H1 (cell line): ENCODE results near the gene RAPGEF6. TPM values are rescaled to one million over a fixed set of nuclear protein-coding genes. Genes with fewer than 3 reads are reported as not detected.

Source experiments
- CTCF ChIA-PET: fragments of 300-600 bp; sonication (Branson Sonifier 250); formaldehyde crosslinking; loops from one replicate; lab custom pipeline; 2021; ENCODE audit not compliant: partially characterized antibody; lab: Charles Lee
- POLR2A ChIA-PET: fragments of 300-600 bp; sonication (Branson Sonifier 250); formaldehyde crosslinking; loops from one replicate; lab custom pipeline; 2021; ENCODE audit warnings: inconsistent platforms; ENCODE audit not compliant: partially characterized antibody; lab: Charles Lee
- DNase-seq, 2 experiments: peaks; one replicate each; pipeline versions ENCODE4 v3.0.0 to v3.0.0-alpha.2; 2010 to 2022; ENCODE audit warnings: low spot score in 2 of 2, low read depth in 1 of 2, mixed read lengths in 1 of 2
- FAIRE-seq: peaks from 2 replicates; lab custom pipeline; 2011; peaks lifted over from hg19 to GRCh38; lab: Jason Lieb, UNC
- H2AFZ ChIP-seq: 2 replicates; pipeline ENCODE4 v1.8.1; 2012; ENCODE audit warnings: low read length, inconsistent platforms
- H2AK5ac ChIP-seq: 2 replicates; pipeline ENCODE4 v1.6.1; 2013; ENCODE audit warnings: low read depth, low read length
- H2BK120ac ChIP-seq: replicated peaks from 2 replicates; pipeline ENCODE3; 2013; ENCODE audit warnings: low read depth, low read length, inconsistent platforms
- H2BK12ac ChIP-seq: 2 replicates; pipeline ENCODE4 v1.6.1; 2013; ENCODE audit warnings: low read depth, low read length
- H2BK15ac ChIP-seq: 2 replicates; pipeline ENCODE4 v1.6.1; 2013; ENCODE audit warnings: low read length
- H2BK20ac ChIP-seq: 2 replicates; pipeline ENCODE4 v1.6.1; 2013; ENCODE audit warnings: low read length
- H2BK5ac ChIP-seq: 2 replicates; pipeline ENCODE4 v1.6.1; 2013; ENCODE audit warnings: low read depth, low read length
- H3K14ac ChIP-seq: 2 replicates; pipeline ENCODE4 v1.6.1; 2013; ENCODE audit warnings: inconsistent platforms; ENCODE audit not compliant: insufficient read length
- H3K18ac ChIP-seq: 2 replicates; pipeline ENCODE4 v1.6.1; 2013; ENCODE audit warnings: low read length; ENCODE audit errors: extremely low read depth
- H3K23ac ChIP-seq: 2 replicates; pipeline ENCODE4 v1.6.1; 2013; ENCODE audit warnings: inconsistent platforms; ENCODE audit not compliant: insufficient read length
- H3K23me2 ChIP-seq: 2 replicates; pipeline ENCODE4 v1.6.1; 2013; ENCODE audit warnings: low read depth, low read length
- H3K27ac ChIP-seq: 2 replicates; pipeline ENCODE4 v1.6.1; 2011; ENCODE audit warnings: low read depth, low read length, inconsistent platforms
- H3K27me3 ChIP-seq, 4 experiments: replicated peaks in 1 of 4; 1 replicate in 1 of 4; 2 replicates in 3 of 4; pipeline versions ENCODE4 v1.6.1 to v1.8.1; 2011 to 2013; ENCODE audit warnings: low read length in 3 of 4, mild to moderate bottlenecking in 3 of 4, inconsistent platforms in 2 of 4, mixed read lengths in 2 of 4, moderate library complexity in 1 of 4; ENCODE audit not compliant: control insufficient read depth in 3 of 4, insufficient read depth in 3 of 4; ENCODE audit errors: extremely low read depth in 1 of 4
- H3K36me3 ChIP-seq, 4 experiments: 2 replicates each; pipeline versions ENCODE4 v1.6.1 to v1.8.1; 2011 to 2013; ENCODE audit warnings: mild to moderate bottlenecking in 4 of 4, low read length in 3 of 4, moderate library complexity in 2 of 4, control low read depth in 1 of 4, inconsistent platforms in 1 of 4; ENCODE audit not compliant: insufficient read depth in 4 of 4, control insufficient read depth in 2 of 4
- H3K4ac ChIP-seq: replicated peaks from 2 replicates; pipeline ENCODE3; 2013; ENCODE audit warnings: low read length, low read depth, mixed read lengths, inconsistent platforms; ENCODE audit not compliant: insufficient read length
- H3K4me1 ChIP-seq, 4 experiments: replicated peaks in 1 of 4; 1 replicate in 1 of 4; 2 replicates in 3 of 4; pipeline versions ENCODE4 v1.6.1 to v1.8.1; 2011 to 2013; ENCODE audit warnings: low read length in 3 of 4, inconsistent platforms in 2 of 4, mixed read lengths in 1 of 4; ENCODE audit not compliant: insufficient read depth in 4 of 4, control insufficient read depth in 3 of 4
- H3K4me2 ChIP-seq, 2 experiments: 2 replicates each; pipeline versions ENCODE4 v1.6.1 to v1.8.1; 2011 to 2013; ENCODE audit warnings: low read depth in 2 of 2, low read length in 2 of 2, control low read depth in 1 of 2, inconsistent platforms in 1 of 2, mild to moderate bottlenecking in 1 of 2; ENCODE audit not compliant: insufficient read depth in 1 of 2
- H3K4me3 ChIP-seq, 4 experiments: fragments of 200-600, 300-600 bp in 1 of 4; sonication (generic), shearing (Covaris generic), sonication (Bioruptor Twin) in 1 of 4; 2 replicates each; pipeline versions ENCODE4 v1.5.1 to v1.8.1; 2011 to 2016; ENCODE audit warnings: low read length in 4 of 4, low read depth in 3 of 4, control low read depth in 2 of 4, inconsistent platforms in 2 of 4, mild to moderate bottlenecking in 2 of 4, mixed read lengths in 1 of 4, moderate library complexity in 1 of 4; ENCODE audit not compliant: insufficient read depth in 2 of 4; ENCODE audit errors: extremely low read depth in 1 of 4
- H3K56ac ChIP-seq: replicated peaks from 2 replicates; pipeline ENCODE3; 2013; ENCODE audit warnings: low read depth, mild to moderate bottlenecking, mixed read lengths, low read length, inconsistent platforms; ENCODE audit not compliant: insufficient read length
- H3K79me1 ChIP-seq: 2 replicates; pipeline ENCODE4 v1.6.1; 2013; ENCODE audit warnings: low read depth, low read length, control low read depth
- H3K79me2 ChIP-seq, 2 experiments: 2 replicates each; pipeline versions ENCODE4 v1.6.1 to v1.8.1; 2012 to 2013; ENCODE audit warnings: low read length in 2 of 2, mild to moderate bottlenecking in 2 of 2, inconsistent platforms in 1 of 2; ENCODE audit not compliant: insufficient read depth in 2 of 2, control insufficient read depth in 1 of 2
- H3K9ac ChIP-seq, 4 experiments: replicated peaks in 1 of 4; 1 replicate in 1 of 4; 2 replicates in 3 of 4; pipeline versions ENCODE4 v1.6.1 to v1.8.1; 2011 to 2013; ENCODE audit warnings: low read depth in 3 of 4, low read length in 3 of 4, control low read depth in 2 of 4, mild to moderate bottlenecking in 2 of 4, moderate library complexity in 2 of 4, inconsistent platforms in 1 of 4; ENCODE audit errors: extremely low read depth in 1 of 4
- H3K9me3 ChIP-seq, 2 experiments: 2 replicates each; pipeline versions ENCODE4 v1.6.1 to v1.8.1; 2012 to 2013; ENCODE audit warnings: mild to moderate bottlenecking in 2 of 2, moderate library complexity in 2 of 2, control low read depth in 1 of 2, inconsistent platforms in 1 of 2, low read depth in 1 of 2, low read length in 1 of 2, mixed read lengths in 1 of 2; ENCODE audit not compliant: insufficient read depth in 2 of 2
- H4K20me1 ChIP-seq, 2 experiments: replicated peaks in 1 of 2; 2 replicates each; pipeline versions ENCODE3 to v1.8.1; 2011 to 2013; ENCODE audit warnings: inconsistent platforms in 2 of 2, low read length in 2 of 2, mild to moderate bottlenecking in 1 of 2; ENCODE audit not compliant: insufficient read depth in 2 of 2, control insufficient read depth in 1 of 2
- H4K5ac ChIP-seq: 2 replicates; pipeline ENCODE4 v1.6.1; 2013; ENCODE audit warnings: low read length, low read depth, mixed read lengths, inconsistent platforms; ENCODE audit not compliant: insufficient read length
- H4K8ac ChIP-seq: 2 replicates; pipeline ENCODE4 v1.8.0; 2013; ENCODE audit warnings: mild to moderate bottlenecking, moderate library complexity, low read length, inconsistent platforms; ENCODE audit not compliant: insufficient read depth; ENCODE audit errors: extremely low read depth
- H4K91ac ChIP-seq: replicated peaks from 2 replicates; pipeline ENCODE3; 2013; ENCODE audit warnings: low read length, mixed read lengths, inconsistent platforms; ENCODE audit not compliant: insufficient read length
- BRCA1 ChIP-seq: IDR thresholded peaks from 2 replicates; pipeline ENCODE4 v1.6.1; 2012; ENCODE audit warnings: low read depth, low read length, improper control_type of control experiment
- CHD1 ChIP-seq: IDR thresholded peaks from 2 replicates; pipeline ENCODE4 v1.6.1; 2012; ENCODE audit warnings: low read depth, low read length, improper control_type of control experiment
- EGR1 ChIP-seq: IDR thresholded peaks from 2 replicates; pipeline ENCODE4 v1.6.1; 2011; ENCODE audit warnings: low read depth, low read length, borderline replicate concordance
- JUN ChIP-seq: IDR thresholded peaks from 2 replicates; pipeline ENCODE4 v1.6.1; 2011; ENCODE audit warnings: low read depth, mild to moderate bottlenecking, improper control_type of control experiment, low read length
- NANOG ChIP-seq: IDR thresholded peaks from 2 replicates; pipeline ENCODE4 v1.6.1; 2011; ENCODE audit warnings: low read length, low read depth, mild to moderate bottlenecking, inconsistent platforms; ENCODE audit not compliant: insufficient read depth, poor library complexity, severe bottlenecking
- PHF8 ChIP-seq: fragments of 200-600 bp; sonication (generic); conservative IDR thresholded peaks from 2 replicates; pipeline ENCODE4 v1.7.1; 2012; ENCODE audit warnings: low read depth, mild to moderate bottlenecking, inconsistent platforms, low read length, moderate library complexity
- POLR2A ChIP-seq, 2 experiments: IDR thresholded peaks; 1 replicate in 1 of 2; 2 replicates in 1 of 2; pipeline ENCODE4 v1.6.1; 2011; ENCODE audit warnings: low read depth in 2 of 2, low read length in 2 of 2, mild to moderate bottlenecking in 2 of 2; ENCODE audit errors: control extremely low read depth in 1 of 2
- SAP30 ChIP-seq: fragments of 300-600 bp; sonication (generic); IDR thresholded peaks from 2 replicates; pipeline ENCODE4 v1.7.1; 2012; ENCODE audit warnings: low read length, moderate library complexity, mild to moderate bottlenecking, inconsistent platforms; ENCODE audit not compliant: insufficient read depth, insufficient replicate concordance
- TAF7 ChIP-seq: optimal IDR thresholded peaks from 2 replicates; pipeline ENCODE3; 2011; ENCODE audit warnings: low read depth, mild to moderate bottlenecking, inconsistent platforms, low read length, moderate library complexity, borderline replicate concordance
- WGBS, 2 experiments: shearing (Covaris generic) in 1 of 2; methylation state at CpG; one replicate each; pipeline versions ENCODE4 v1.1.6 to v1.1.7; 2013 to 2015; ENCODE audit warnings: low lambda C conversion rate in 2 of 2, mixed read lengths in 2 of 2, inconsistent platforms in 1 of 2, low coverage in 1 of 2, missing lambda C conversion rate in 1 of 2; ENCODE audit not compliant: insufficient replicate concordance in 2 of 2, insufficient coverage in 1 of 2, insufficient read length in 1 of 2; ENCODE audit errors: extremely low coverage in 1 of 2, missing lambda C conversion rate in 1 of 2; 5-methylcytosine and 5-hydroxymethylcytosine counted together
- polyA plus RNA-seq, 7 experiments: library from polyadenylated mRNA; depleted of rRNA in 3 of 7; stranded (reverse) in 5 of 7; unstranded in 2 of 7; fragments of >200 nt in 5 of 7; fragments of 200-250 nt in 2 of 7; gene quantifications; 1 replicate in 5 of 7; 2 replicates in 1 of 7; 4 replicates in 1 of 7; pipeline versions ENCODE4 v1.2.1 to v1.2.3, GENCODE V29; 2011 to 2013; ENCODE audit warnings: missing spikeins in 2 of 7, mixed read lengths in 2 of 7
- total RNA-seq: library from RNA; stranded (reverse); fragmentation: NEBNext Ultra II Directional; extraction: Animal tissue kit (Norgen Biotek cat#: 25700); gene quantifications from 2 replicates; pipeline ENCODE4 v1.2.1, GENCODE V29; 2021

The RAPGEF6 gene
- total and polyA plus RNA-seq, 2 of the 8 experiments (the other 6 are each of a cell fraction or from before 2014, with no cell fraction given) = 4.8 to 20.0 TPM

GRCh38 chr5:131530706-131531331 lies 104.2 kb downstream of the RAPGEF6 start:
- no peak overlapping the region for H3K9ac ChIP-seq
- H4K5ac ChIP-seq = no peak overlapping the region
- no peaks in the 10 kb centered on the region for H3K27me3 ChIP-seq
- no peak overlapping the region for H2BK120ac ChIP-seq
- no peaks in the 10 kb centered on the region for H4K20me1 ChIP-seq
- no peak overlapping the region for H3K56ac ChIP-seq
- H4K91ac ChIP-seq = no peak overlapping the region
- POLR2A ChIA-PET = no interaction called here
- H4K8ac ChIP-seq = no peak overlapping the region
- no peaks in the 10 kb centered on the region; a peak in 1 of 7 replicates for H3K4me1 ChIP-seq
- H3K14ac ChIP-seq = no peak overlapping the region
- H2BK15ac ChIP-seq = no peak overlapping the region
- CTCF ChIA-PET = no interaction called here
- no peak overlapping the region; a peak in 1 of 8 replicates for H3K4me3 ChIP-seq
- H3K36me3 ChIP-seq = no peaks in the 10 kb centered on the region
- no peak overlapping the region for H3K18ac ChIP-seq
- H3K23ac ChIP-seq = no peak overlapping the region
- H3K4ac ChIP-seq = no peak overlapping the region
- no peak overlapping the region for H3K4me2 ChIP-seq
- H3K27ac ChIP-seq = no peak overlapping the region
- WGBS, 2 experiments = 80 to 100% methylated on average over 1 to 2 of the region's 2 CpGs
- H2AFZ ChIP-seq = no peak overlapping the region
- H2AK5ac ChIP-seq = no peak overlapping the region
- no peaks in the 10 kb centered on the region for H3K79me1 ChIP-seq
- no peak overlapping the region for H2BK20ac ChIP-seq
- H3K9me3 ChIP-seq = no peaks in the 10 kb centered on the region
- TF ChIP-seq JUN = no peak
- no peak for TF ChIP-seq POLR2A (IDR thresholded peaks at IDR 0.05; ENCODE audit: control extremely low read depth in 1 of 2, low read depth in 2 of 2, low read length in 2 of 2)
- no peak for TF ChIP-seq NANOG
- TF ChIP-seq CHD1 = no peak
- TF ChIP-seq EGR1 = no peak
- TF ChIP-seq SAP30 = no peak
- no peak for TF ChIP-seq TAF7
- no peak for TF ChIP-seq PHF8
- TF ChIP-seq BRCA1 = no peak
- H2BK5ac ChIP-seq = no peak overlapping the region
- H2BK12ac ChIP-seq = no peak overlapping the region
- no peak for DNase-seq
- H3K23me2 ChIP-seq = no peaks in the 10 kb centered on the region; the same call in 1 of the 2 replicates
- no peaks in the 10 kb centered on the region for H3K79me2 ChIP-seq
- FAIRE-seq = no peak
